ENCODE measurements around the gene PDXP.

PDXP gene

DNA sequence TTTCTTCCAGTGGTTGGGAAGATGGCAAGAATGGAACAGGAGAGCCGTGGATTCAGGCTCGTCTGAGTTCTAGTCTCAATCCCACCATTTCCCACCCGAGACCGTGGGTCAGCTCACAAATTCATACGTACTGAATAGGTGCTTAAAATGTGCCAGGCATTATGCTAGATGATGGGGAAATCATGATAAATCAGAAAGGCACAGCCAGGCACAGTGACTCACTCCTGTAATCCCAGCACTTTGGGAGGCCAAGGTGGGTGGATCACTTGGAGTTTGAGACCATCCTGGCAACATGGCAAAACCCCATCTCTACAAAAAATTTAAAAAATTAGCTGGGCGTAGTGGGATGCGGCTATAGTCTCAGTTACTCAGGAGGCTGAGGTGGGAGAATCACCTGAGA, 45.4 kb downstream of the PDXP start:
- no peak for DNase-seq

DNA sequence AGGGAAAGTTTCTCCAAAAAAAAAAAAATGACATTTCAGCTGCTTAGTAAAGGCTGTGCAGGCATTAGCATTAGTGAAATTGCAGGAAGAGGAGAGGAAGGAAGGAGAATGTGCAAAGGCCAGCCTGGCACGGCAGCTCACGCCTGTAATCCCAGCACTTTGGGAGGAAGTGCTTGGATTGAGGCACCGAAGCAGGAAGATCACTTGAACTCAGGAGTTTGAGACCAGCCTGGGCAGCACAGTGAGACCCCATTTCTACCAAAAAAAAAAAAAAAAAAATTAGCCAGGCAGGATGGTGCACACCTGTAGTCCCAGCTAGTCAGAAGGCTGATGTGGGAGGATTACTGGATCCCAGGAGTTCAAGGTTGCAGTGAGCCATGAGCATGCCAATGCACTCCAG, 46.1 kb downstream of the PDXP start:
- no peak for DNase-seq

DNA sequence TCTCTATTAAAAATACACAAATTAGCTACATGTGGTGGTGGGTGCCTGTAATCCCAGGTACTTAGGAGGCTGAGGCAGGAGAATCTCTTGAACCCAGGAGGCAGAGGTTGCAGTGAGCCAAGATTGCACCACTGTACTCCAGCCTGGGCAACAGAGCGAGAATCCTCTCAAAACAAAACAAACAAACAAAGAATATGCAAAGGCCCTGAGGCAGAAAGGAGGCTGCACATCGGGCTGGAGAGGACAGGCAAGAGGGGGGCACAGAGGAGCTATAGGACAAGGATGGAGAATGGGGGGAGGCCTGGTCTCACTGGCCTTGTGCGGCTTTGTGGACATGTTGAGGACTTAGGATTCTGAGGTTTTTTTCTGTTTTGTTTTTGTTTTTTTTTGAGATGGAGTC, 46.7 kb downstream of the PDXP start:
- DNase-seq = no peak

DNA sequence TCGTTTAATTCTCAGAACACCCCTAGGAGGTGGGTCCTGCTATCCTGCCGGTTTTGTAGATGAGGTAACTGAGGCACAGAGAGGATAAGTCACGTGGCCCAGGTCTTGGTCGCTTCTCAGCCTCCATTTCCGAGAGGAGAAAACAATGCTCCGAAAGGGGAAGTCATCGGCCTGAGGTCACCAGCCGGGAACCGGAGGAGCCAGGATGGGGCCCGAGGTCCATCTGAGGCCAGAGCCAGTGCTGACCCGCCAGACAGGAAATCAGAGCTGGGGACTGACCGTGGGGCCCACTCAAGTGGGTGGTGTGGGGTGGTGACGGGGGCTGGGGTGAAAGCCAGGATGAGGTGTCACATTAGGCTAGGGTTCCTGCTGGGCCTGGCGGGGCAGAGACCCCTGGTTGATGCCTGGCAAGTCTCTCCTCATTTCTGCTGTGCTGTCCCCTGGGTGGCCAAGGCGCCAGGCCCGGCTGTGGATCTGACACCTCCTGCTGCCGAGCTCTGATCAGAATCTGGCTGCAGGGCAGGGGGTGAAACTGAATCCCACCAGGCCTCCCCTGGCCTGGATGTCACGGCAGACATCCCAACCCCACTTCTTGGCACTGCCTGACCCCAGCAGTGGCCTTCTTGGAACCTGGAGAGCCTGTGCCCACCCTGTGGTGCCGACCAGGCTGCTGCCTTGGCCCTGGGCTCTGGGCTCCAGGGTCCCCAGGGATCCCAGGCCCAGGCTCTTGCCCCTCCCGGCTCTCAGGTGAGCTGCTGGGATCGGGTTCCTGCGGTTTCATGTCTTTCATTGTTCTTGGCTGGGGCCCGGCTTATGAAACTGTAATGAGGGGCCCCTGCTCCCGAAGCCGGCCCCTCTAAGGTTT, 50.3 kb downstream of the PDXP start:
- no peak for DNase-seq

DNA sequence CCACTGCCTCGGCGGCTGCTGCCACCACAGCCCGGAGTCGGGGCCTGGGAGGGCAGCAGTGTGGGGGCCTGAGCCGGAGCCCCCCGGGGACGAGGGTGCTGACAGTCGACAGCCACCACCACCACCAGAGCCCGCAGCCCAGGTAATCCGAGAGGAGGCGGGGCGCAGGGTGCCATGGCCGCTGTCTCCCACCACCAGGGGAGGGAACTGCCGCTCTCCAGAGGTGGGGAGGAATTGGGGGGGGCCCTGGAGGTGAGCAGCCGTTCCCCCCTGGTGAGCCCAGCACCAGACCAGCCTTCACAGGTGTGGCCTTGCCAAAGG, 50.9 kb downstream of the PDXP start:
- no peak for DNase-seq

- DNase-seq = no peak
Measured at GRCh38 chr22:37710675-37711074, 52.2 kb downstream of the PDXP start.

GRCh38 chr22:37711490-37711889, 53.0 kb downstream of the PDXP start:
- DNase-seq = no peak

DNA sequence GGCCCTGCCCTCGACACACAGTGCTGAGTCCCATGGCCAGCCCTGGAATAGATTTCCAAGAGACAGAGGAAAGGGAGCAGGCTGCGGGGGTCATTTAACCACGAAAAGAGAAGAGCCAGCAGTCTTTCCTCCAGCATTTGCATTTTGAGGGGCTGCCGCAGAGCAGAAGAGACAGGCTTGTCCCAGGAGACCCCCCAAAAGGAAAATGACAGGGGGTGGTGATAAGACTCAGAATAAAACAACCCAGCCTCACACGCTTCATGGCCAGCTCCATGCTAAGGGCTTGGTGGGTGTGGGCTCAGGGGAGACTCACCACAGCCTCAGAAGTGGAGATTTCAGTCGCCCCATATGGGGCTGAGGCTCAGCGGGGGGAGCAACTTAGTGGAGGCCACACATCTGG, 55.2 kb downstream of the PDXP start:
- DNase-seq = no peak

- no peak for DNase-seq
Measured at GRCh38 chr22:37714634-37715033, 56.1 kb downstream of the PDXP start.

DNA sequence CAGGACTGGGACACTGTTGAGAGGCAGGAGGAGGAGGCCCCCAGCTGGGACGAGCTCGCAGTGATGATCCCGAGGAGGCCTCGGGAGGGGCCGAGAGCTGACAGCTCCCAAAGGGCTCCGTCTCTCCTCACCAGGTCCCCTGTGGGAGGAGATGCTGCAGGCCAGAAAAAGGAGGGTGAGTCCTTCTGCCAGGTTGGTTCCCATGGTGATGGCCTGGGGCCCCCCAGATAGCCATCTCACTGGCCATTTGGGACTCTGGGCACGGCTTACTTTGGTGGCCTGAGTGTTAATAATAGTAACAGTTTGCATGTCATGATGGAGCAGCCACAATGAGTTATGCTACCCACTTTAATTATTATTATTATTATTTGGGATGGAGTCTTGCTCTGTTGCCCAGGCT, 57.2 kb downstream of the PDXP start:
- no peak for DNase-seq
